ENCODE data around the gene SEZ6L.
"Not testable (repeated sequence)": the region's sequence is repeated elsewhere in the genome, so short reads cannot be mapped to it uniquely, and the experiment has no call there.

SEZ6L gene

DNA sequence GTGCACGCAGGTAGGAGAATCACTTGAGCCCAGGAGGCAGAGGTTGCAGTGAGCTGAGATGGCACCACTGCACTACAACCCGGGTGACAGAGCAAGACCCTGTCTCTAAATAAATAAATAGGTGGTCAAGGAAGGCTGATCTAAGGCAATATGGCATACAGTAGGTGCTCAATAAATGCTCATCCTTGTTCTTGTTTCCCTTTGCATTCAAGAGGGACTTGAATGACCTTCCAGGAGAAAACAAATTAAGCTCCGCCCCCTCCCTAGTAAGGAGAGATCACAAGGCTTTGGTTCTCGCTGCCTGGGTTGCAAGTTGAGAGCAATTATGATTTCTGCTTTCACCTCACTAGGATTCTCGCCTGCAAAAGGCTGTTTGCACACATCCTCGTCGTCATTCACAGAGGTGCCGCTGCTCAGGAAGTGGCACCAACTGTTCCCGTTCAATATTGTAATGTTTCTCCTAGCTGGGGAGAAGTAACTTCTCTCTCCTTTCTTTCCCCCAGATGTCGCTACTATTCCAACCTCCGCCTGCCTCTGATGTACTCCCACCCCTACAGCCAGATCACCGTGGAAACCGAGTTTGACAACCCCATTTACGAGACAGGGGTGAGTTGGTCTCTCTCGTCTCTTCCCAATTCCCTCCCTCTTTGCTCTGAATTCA lies 208.0 kb downstream of the SEZ6L start:
- no peak for DNase-seq (ENCODE audit: low read depth in 2 of 2, low spot score in 1 of 2)

DNA sequence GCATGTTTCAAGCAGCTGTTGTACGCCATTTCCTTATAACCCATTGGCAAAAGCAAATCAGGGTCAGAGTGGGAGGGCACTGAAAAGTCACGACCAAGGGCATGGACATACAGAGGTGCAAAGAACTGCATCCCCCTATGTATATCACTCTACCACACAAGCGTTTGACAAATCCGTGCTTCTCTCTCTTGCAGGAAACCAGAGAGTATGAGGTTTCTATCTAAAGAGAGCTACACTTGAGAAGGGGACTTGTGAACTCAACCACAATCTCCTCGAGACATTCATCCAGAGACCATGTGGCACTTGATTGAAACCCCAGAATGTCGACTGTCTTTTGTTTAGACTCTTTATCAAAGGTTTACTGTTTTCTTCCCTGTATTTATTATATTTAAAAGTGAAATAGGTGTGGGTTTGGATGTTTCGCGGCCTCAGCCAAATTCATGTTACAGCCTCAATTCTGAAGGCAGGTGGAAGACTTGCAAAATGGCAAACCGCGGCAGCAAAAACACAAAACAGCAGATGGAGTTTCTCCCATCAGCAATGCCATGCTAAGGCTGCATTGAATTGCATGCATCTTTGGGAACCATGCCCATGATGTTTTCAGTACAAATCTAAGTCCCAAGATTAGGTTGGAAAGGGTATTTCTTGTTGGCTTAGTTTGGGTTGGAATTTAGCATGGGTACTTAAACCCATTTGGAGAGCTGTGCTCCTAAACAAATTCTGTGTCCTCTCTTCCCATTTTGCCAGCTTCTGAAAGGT lies 211.0 kb downstream of the SEZ6L start:
- DNase-seq (ENCODE audit: low read depth in 2 of 2, low spot score in 1 of 2) = no peak

DNA sequence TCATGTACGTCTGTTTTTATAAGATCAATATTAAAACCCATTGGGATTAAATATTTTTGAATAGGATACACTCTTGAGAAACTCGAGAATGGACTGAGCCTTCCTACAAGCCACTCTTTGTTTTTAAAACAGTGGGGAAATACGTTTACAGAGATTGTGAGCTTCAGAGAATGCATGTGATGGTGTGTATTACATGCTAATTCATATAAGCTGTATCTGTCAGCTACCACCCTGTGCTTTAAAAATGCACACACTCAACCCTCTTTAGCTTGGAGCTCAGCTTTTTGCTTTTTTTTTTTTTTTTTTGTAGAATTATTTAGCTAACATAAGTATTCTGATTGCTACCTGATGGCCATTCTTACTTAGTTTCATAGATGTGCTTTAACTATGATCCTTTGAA lies 213.5 kb downstream of the SEZ6L start:
- no peak for DNase-seq (ENCODE audit: low read depth in 2 of 2, low spot score in 1 of 2)

DNA sequence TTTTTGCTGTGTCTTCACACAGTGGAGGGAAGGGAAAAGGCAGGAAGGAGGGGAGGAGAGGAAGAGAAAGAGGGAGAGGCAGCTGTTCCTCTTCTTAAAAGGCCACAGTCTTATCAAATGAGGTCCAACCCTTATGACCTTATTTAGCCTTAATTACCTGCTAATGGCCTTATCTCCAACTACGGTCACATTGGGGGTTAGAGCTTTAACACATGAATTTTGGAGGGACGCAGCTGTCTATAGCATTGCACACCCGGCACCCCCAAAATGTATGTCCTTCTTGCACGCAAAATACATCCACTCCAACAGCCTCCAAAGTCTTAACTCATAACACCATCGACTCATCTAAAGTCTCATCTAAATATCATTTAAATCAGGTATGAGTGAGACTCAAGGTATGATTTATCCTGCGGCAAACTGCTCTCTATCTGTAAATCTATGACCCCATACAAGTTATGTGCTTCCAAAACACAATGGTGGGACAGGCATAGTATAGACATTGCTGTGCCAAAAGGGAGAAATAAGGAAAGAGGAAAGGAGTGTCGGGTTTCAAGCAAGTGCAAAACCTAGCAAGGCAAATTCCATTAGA lies 214.8 kb downstream of the SEZ6L start:
- DNase-seq (ENCODE audit: low read depth in 2 of 2, low spot score in 1 of 2) = no peak

DNA sequence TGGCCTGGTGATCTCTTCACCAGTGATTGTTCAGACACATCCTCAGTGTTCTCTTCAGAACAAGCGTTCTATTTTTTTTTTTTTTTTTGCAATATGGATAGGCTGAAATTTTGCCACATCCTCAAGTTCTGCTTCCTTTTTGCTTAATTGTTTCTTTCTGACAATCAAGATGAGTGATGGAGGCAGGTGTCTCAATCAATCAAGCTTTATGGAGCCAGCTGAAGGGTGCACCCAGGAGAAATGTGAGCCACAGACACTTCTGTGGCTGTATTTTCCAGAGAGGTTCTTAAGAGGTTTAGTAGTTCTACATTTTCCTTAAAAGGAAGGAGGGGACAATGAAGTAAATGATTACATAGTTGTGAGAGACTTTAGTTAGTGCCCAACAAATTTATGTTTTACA lies 215.9 kb downstream of the SEZ6L start:
- no peak for DNase-seq (ENCODE audit: low read depth in 2 of 2, low spot score in 1 of 2)

DNA sequence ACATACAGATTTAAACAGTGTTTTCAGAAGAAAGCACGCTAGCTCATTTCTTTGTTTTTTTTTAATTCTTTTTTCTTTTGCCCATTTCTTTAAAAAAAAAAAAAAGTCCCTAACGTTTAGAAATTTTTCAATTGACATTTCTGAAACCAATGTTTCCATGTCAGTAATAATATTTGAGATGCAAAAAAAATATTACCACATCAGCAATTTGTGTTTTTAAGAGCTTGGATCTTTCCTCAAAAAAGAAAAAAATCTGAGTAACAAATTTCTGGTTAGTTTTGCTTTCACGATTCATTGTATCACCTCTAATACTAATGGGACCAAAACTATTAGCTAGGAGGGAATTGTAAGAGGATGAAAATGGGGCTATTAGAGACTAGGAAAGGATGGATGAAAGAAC lies 219.9 kb downstream of the SEZ6L start:
- no peak for DNase-seq (ENCODE audit: low read depth in 2 of 2, low spot score in 1 of 2)

DNA sequence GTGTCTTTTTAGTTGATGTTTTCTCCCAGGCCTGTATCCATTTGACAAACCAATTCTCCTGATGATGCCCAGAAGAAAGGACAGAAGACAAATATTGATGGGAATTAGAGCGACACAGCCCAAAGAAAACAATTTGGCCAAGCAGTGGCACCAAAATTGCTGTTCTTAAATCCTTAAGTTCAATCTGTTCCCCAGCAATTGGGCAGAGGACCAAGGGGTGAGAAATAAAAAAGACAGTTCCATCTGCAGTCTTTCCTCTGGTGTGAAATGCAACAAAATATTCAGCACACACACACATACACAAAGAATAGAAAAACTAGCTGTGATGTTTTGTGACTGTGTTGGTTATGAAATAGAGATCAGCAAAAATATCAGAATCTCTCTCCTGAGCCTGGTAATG lies 221.8 kb downstream of the SEZ6L start:
- no peak for DNase-seq (ENCODE audit: low read depth in 2 of 2, low spot score in 1 of 2)

DNA sequence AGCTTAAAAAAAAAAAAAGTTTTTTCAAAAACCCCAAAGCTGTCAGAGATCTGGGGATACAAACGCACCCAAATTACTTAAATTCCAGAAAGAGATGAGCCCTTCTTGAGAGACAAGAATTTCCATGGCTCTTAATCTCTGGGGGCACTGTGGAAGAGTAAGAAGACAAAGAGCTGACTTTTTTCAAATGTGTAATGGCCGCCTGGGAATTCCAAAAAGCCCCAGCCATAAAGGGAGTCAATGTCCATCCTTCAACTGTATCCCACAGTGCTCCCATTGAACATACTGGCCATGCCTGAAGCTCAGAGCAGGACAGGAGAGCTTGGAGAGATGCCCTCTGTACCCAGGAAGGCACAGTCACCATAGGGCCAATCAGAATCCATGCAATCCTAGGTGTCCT lies 222.4 kb downstream of the SEZ6L start:
- DNase-seq (ENCODE audit: low read depth in 2 of 2, low spot score in 1 of 2) = no peak

DNA sequence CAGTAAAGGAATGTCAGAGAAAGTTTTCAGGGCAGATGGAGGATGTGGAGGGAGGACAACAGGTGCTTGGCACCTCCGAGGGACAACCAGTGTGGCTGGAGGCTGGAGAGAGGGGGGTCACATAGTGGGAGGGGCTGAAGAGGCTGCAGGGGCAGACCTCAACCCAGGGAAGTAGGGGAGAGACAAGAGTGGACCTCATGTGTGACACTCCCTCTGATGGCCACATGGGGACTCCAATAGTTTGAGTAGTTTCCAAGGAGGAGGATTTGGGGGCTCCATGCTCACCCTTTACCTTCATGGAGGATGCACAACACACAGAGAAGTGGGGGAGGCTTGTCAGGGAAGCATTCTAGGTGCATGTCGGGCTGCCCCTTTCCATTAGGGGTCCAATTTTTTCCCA lies 224.7 kb downstream of the SEZ6L start:
- no peak for DNase-seq (ENCODE audit: low read depth in 2 of 2, low spot score in 1 of 2)

DNA sequence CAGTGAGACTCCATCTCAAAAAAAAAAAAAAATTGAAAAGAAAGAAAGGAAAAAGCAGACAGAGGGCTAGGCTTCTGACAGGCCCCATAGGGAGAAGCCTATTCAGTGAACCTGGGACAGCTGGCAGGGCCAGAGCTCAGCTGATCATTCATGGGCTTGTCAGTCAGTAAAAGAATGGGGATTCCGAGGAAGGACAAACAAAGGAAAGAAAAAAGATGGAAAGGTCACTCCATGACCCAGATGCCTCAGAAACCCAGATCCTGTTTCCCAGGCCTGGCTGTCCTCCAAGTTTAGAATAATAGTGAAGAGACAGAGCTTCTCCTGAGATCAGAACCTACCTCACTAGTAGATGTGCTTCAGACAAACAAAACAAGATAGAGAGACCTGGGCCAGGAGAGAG lies 225.5 kb downstream of the SEZ6L start:
- DNase-seq (ENCODE audit: low read depth in 2 of 2, low spot score in 1 of 2) = no peak

DNA sequence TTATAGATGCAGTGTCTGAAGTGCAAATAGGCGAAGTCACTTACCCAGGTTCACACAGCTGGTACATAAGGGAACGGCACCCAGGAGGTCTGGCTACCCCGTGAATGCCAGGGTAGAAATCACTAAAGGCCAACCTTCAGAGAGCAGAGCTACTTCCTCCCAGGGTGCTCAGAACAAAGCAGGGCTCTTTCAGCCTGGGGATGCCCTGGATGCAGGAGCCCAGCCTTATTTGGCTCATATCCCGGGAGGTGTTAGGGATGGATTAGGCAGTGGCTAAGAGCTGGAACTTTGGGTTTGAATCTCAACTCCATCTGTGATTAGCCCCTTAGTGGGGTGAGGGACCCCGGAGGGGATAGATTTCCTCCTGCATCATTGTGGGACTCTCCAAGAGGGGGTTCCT lies 226.7 kb downstream of the SEZ6L start:
- no peak for DNase-seq (ENCODE audit: low read depth in 2 of 2, low spot score in 1 of 2)

DNA sequence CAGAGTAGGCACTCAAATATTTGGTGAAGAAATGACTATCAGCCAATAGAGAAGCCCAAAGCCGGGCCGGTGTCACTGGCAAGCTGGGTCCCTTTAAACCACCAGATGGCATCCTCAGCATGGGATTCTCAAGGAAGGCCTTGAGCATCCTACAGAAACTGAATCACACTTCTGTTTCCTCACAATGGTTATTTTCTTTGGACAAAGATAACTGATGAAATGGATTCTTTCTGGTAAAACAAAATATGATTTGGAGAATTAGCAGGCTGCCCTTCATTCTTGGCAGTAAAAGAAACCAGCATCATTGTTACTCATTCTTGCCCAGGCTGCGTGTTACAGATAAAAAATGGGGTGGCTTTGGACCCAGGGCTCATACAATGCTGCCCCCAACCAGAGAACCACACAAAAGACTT lies 229.5 kb downstream of the SEZ6L start:
- DNase-seq (ENCODE audit: low read depth in 2 of 2, low spot score in 1 of 2) = peak; percentile 1 to 19

DNA sequence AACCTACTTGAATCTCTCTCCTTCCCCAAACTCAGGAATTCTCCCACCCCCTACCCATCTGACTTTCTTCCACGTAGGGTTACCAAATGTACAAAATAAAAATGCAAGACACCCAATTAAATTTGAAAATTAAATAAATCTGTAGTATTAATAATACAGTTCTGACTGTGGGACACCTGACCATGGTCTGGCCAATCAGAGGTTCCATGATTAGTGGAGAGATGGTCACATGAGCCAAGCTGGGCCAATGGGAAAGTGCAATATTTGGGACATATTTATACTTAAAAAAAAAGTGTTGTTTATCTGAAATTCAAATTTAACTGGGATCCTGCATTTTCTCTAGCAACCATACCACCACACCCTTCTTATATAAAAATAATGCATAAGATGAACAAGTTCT lies 230.0 kb downstream of the SEZ6L start:
- no peak for DNase-seq (ENCODE audit: low read depth in 2 of 2, low spot score in 1 of 2)

DNA sequence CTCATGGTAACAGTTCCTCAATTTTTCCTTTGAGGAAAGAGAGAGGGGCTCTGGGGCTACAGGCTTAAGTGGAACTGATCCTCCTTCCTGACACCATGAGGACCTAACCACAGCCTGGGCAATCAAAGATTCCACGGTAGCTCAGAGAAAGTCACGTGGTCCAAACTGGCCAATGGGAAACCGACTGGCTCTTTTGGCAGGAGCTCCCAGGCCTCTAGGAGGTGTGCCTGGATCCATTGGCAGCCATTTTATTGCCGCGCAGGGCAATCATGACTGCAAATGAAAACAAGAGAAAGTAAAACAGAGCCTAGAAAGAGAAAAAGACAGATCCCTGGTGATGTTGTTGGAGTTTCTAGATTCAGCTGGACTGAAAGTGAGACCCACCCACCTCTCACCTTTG lies 232.5 kb downstream of the SEZ6L start:
- no peak for DNase-seq (ENCODE audit: low read depth in 2 of 2, low spot score in 1 of 2)

DNA sequence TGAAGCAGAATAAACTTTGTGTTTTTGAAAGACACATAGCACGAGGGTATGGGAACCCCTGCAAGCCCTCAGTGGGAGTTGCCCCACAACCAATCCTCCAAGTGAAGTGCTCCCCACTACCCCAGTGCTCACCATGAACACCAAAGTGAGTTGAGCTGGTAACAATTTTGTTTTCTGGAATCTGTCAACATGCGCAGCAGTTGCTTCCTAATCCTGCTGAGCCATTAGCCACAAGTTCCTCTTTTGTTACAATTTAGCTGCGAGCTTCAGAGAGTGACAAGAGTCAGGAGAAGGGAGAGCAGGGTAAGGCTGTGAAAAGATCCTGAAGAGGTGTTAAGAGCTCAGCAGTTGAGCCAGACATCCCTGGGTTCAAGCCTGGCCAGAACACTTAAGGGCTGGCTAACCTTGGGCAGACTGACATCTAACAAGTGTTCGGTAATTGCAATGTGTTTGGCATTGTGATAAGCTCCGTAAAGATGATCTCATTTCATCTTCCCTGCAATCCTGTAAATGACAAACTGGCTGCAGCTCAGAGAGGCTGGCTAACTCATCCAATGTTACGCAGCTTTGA lies 235.7 kb downstream of the SEZ6L start:
- DNase-seq (ENCODE audit: low read depth in 2 of 2, low spot score in 1 of 2) = no peak

DNA sequence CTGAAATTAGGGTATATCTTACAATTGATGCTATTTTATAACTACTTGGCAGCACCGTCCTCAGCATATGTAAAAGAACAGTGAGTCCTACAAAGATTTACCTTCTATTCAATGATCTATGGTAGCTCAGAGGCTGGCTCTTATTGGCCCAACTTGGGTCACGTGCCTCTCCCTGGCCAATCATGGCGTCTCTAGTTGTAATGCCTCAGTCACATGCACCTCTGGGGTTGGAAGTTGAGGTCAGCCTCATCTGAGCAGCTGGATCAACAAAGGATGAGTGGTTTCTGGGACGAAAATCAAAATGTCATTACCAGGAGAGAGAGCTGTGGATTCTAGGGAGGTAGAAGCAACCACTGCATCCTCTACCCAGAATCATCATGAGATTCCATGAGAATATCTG lies 236.9 kb downstream of the SEZ6L start:
- DNase-seq (ENCODE audit: low read depth in 2 of 2, low spot score in 1 of 2) = no peak

DNA sequence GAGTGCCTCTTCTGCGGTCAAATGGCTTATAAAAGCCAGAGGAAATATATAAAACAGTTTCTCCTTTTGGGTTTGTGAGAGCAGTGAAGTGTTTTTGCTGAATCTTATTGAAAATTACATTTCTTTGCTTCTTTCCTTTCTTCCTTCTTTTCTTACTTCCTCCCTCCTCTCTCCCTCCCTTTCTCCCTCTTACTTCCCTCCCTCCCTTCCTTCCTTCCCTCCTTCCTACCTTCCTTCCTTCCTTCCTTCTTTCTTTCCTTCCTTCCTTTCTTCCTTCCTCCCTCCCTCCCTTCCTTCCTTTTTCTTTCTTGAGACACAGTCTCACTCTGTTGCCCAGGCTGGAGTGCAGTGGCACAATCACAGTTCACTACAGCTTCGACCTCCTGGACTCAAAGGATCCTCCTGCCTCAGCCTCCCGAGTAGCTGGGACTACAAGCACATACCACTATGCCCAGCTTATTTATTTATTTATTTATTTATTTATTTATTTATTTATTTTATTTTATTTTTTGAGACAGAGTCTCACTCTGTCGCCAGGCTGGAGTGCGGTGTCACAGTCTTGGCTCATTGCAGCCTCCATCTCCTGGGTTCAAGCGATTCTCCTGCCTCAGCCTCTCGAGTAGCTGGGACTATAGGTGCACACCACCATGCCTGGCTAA lies 239.4 kb downstream of the SEZ6L start:
- DNase-seq (ENCODE audit: low read depth in 2 of 2, low spot score in 1 of 2) = not testable (repeated sequence)

DNA sequence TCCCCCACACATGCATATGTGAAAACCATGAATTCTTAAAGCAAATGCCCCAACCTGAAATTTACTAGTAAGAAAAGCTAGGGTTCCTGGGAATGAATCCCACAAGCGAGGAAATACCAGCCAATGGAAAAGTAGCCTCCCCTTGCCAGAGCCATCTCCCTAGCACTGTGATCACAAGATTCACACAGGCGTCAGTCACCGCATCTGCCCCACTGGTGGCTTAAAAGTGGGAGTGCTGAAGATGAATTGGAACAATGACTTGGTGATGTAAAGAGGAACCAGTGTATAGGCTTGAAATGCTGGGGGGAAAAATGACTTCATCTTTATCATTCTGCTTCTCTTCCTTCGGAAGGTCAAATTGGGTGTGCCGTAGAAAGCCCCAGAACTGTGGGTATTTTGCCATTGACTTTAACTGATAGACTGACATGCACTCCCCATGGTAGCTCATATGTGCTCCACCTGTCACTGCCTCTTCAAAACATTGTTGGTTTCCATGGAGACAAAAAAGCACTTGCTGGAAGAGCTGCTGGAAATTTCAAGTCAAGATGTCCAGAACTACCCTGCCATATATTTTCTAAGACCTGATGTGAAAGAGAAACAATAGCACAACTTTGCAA lies 240.6 kb downstream of the SEZ6L start:
- DNase-seq (ENCODE audit: low read depth in 2 of 2, low spot score in 1 of 2) = no peak

DNA sequence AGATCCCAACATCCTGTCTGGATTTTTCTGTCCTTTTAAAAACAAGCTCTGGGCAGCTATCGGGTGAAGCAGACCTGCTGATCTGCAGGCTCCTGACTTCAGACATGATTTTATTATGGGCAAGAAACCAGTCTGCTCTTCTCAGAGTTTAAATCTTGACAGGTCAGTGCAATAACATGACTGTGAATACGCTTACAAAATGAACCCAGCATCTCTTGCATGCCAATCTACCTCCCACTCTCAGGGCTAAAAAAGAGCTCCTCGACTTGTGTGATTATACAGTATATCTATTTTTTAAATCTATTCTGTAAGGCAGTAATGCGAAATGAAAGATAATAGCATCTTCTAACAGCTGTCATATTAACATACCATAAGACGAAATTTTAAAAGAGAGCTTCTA lies 241.1 kb downstream of the SEZ6L start:
- DNase-seq (ENCODE audit: low read depth in 2 of 2, low spot score in 1 of 2) = no peak

DNA sequence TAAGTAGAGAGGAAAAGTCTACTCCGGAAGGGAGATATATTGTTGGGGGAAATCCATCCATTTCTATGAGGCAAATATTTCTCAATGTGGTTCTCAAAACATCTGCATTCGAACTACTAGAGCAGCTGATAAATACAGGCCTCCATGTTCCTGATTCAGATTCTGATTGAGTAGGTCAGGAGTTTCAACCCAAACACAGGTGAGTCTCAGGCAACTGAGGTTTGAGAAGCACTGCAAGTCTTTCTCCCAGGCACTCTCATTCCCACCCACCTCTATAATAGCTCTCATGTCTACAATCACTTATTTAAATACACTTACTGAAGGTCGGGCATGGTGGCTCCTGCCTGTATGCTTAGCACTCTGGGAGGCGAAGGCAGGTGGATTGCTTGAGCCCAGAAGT lies 245.1 kb downstream of the SEZ6L start:
- no peak for DNase-seq (ENCODE audit: low read depth in 2 of 2, low spot score in 1 of 2)

DNA sequence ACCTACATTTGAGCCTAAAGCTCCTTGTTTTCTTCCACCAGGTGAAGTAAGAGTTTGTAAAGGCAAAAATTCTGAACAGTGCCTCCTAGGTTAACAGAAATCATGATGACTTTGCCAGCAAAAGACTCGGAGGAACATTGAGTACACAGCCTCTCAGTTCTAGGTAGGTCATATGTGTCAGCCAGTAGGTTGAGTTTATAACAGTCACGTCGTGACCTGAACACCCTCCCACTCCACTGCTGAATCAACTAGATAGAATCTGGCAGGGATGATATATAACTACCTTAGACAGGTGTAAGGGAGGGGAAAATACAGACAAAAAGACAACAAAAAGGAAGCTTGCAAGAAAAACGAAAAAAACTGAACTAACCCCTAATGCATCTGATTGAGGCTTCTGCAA lies 247.0 kb downstream of the SEZ6L start:
- DNase-seq (ENCODE audit: low read depth in 2 of 2, low spot score in 1 of 2) = no peak

All from stimulated activated CD8-positive, alpha-beta memory T cell treated with anti-CD3 and anti-CD28 coated beads, Interleukin-4, amount 100 ng/mL, for 4 hours (primary cell).